Measurements from ENCODE around the gene SLC12A5. TPM values are rescaled to one million over a fixed set of nuclear protein-coding genes. Genes with fewer than 3 reads are reported as not detected.

The SLC12A5 gene
- total and polyA plus RNA-seq, 3 donors from 2014 or later: 5.5 to 15.5 (median 9.2) TPM

- Histone ChIP-seq H3K27me3 (no peaks in the 10 kb centered on the region), H3K4me1 (no peaks in the 10 kb centered on the region), H3K36me3 (ENCODE audit: low read depth, missing control alignments) (no peaks in the 10 kb centered on the region), H3K9me3 (no peaks in the 10 kb centered on the region), H3K4me3 (no peak overlapping the region), H3K27ac (no peak overlapping the region)
- WGBS, 2 donors: 59 to 66% methylated on average over 15 to 16 of the region's 16 CpGs
- TF ChIP-seq POLR2A (IDR thresholded peaks at IDR 0.05): no peak
- TF ChIP-seq, protein P1, sequence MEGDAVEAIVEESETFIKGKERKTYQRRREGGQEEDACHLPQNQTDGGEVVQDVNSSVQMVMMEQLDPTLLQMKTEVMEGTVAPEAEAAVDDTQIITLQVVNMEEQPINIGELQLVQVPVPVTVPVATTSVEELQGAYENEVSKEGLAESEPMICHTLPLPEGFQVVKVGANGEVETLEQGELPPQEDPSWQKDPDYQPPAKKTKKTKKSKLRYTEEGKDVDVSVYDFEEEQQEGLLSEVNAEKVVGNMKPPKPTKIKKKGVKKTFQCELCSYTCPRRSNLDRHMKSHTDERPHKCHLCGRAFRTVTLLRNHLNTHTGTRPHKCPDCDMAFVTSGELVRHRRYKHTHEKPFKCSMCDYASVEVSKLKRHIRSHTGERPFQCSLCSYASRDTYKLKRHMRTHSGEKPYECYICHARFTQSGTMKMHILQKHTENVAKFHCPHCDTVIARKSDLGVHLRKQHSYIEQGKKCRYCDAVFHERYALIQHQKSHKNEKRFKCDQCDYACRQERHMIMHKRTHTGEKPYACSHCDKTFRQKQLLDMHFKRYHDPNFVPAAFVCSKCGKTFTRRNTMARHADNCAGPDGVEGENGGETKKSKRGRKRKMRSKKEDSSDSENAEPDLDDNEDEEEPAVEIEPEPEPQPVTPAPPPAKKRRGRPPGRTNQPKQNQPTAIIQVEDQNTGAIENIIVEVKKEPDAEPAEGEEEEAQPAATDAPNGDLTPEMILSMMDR (IDR thresholded peaks at IDR 0.05): no peak
- intact Hi-C loops (cut with DNase I; ENCODE audit: low total_unique reads): no loop called here
- no peak for DNase-seq
Measured at GRCh38 chr20:46000262-46000996, 28.6 kb upstream of the SLC12A5 start.

- 91 to 100% methylated on average over 5 of the region's 5 CpGs for WGBS, 2 donors
- intact Hi-C loops (cut with DNase I; ENCODE audit: low total_unique reads): no loop called here
- DNase-seq: no peak
Measured at GRCh38 chr20:46001498-46001897, 27.5 kb upstream of the SLC12A5 start.

DNA sequence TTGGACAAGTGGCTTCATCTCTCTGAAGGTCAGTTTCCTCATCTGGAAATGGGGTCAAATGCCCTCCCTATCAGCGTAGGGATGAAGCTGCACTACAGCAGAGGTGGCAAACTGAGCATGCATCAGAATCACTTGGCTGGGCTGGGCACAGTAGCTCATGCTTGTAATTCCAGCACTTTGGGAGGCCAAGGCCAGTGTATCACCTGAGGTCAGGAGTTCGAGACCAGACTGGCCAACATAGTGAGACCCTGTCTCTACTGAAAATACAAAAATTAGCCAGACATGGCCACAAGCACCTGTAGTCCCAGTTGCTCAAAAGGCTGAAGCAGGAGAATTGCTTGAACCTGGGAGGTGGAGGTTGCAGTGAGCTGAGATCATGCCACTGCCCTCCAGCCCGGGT, 27.0 kb upstream of the SLC12A5 start:
- no peak for TF ChIP-seq POLR2A (IDR thresholded peaks at IDR 0.05)
- TF ChIP-seq, protein P1 (IDR thresholded peaks at IDR 0.05): no peak
- Histone ChIP-seq H3K4me3 (no peak overlapping the region), H3K4me1 (no peaks in the 10 kb centered on the region), H3K36me3 (ENCODE audit: low read depth, missing control alignments) (no peaks in the 10 kb centered on the region), H3K9me3 (no peaks in the 10 kb centered on the region), H3K27me3 (no peaks in the 10 kb centered on the region), H3K27ac (no peak overlapping the region)
- WGBS, 2 donors: 89 to 92% methylated on average over 3 of the region's 3 CpGs
- DNase-seq: no peak
- intact Hi-C loops (cut with DNase I; ENCODE audit: low total_unique reads): no loop called here

More at GRCh38 chr20:46001498-46001897, 27.5 kb upstream of the SLC12A5 start:
- H3K36me3 ChIP-seq (ENCODE audit: low read depth, missing control alignments): no peaks in the 10 kb centered on the region
- no peaks in the 10 kb centered on the region for H3K27me3 ChIP-seq
- no peak for TF ChIP-seq POLR2A (IDR thresholded peaks at IDR 0.05)
- TF ChIP-seq, protein P1 (IDR thresholded peaks at IDR 0.05): no peak
- no peak overlapping the region for H3K4me3 ChIP-seq
- H3K4me1 ChIP-seq: no peaks in the 10 kb centered on the region
- H3K9me3 ChIP-seq: no peaks in the 10 kb centered on the region
- H3K27ac ChIP-seq: no peak overlapping the region

GRCh38 chr20:46004187-46004586, 24.8 kb upstream of the SLC12A5 start:
- Histone ChIP-seq H3K4me3 (no peak overlapping the region), H3K4me1 (peaks cover 5% of the 10 kb centered on the region), H3K27ac (no peak overlapping the region), H3K27me3 (no peaks in the 10 kb centered on the region), H3K36me3 (ENCODE audit: low read depth, missing control alignments) (no peaks in the 10 kb centered on the region), H3K9me3 (no peaks in the 10 kb centered on the region)
- 46 to 54% methylated on average over 4 of the region's 4 CpGs for WGBS, 2 donors
- peak; percentile 28 for DNase-seq
- TF ChIP-seq POLR2A (IDR thresholded peaks at IDR 0.05): no peak
- TF ChIP-seq, protein P1 (IDR thresholded peaks at IDR 0.05): no peak
- intact Hi-C loops (cut with DNase I; ENCODE audit: low total_unique reads): no loop called here
